Pulmonary artery endothelial cell (primary cell): Measurements from ENCODE around the gene NHSL2. TPM values are rescaled to one million over a fixed set of nuclear protein-coding genes. Genes with fewer than 3 reads are reported as not detected.
"Not testable (repeated sequence)": the region's sequence is repeated elsewhere in the genome, so short reads cannot be mapped to it uniquely, and the experiment has no call there.

Experiments used
- DNase-seq: peaks from one replicate; pipeline ENCODE4 v3.0.0-alpha.2; 2011; ENCODE audit warnings: low read depth, low spot score
- total RNA-seq: library from RNA; depleted of rRNA; stranded (reverse); fragments of >200 nt; gene quantifications from 2 replicates; pipeline ENCODE4 v1.2.3, GENCODE V29; 2014

NHSL2 gene
- total RNA-seq, 1 donor from 2014 or later = 21.2 TPM

- no peak for DNase-seq
Observed at GRCh38 chrX:71922686-71923085, 12.0 kb downstream of the NHSL2 start.

- no peak for DNase-seq
Observed at GRCh38 chrX:71923516-71923915, 12.9 kb downstream of the NHSL2 start.

DNA sequence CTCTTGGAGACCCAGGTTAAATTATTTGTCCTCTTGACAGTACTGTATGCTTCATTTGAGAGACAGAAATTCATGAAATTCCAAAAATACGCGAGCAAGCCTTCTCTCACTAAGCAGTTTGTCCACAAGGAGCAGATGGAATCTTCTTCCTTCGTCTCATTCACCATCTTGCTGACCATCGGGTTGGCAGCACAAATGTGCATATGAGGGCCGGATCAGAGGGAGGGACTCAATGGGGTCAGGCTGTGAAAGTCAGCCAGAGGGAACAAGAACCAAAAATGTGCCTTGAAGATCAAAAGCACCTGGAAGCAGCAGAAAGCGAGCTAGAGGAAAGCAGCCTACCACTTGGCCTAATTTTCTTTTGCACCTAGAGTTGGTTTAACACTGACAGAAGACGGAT is 16.4 kb downstream of the NHSL2 start:
- DNase-seq = no peak

GRCh38 chrX:71928856-71929255 is 18.2 kb downstream of the NHSL2 start:
- no peak for DNase-seq

GRCh38 chrX:71930298-71930697 is 19.7 kb downstream of the NHSL2 start:
- no peak for DNase-seq

- DNase-seq = no peak
Observed at GRCh38 chrX:71935476-71935875, 24.8 kb downstream of the NHSL2 start.

- no peak for DNase-seq
Observed at GRCh38 chrX:71936632-71937031, 26.0 kb downstream of the NHSL2 start.

DNA sequence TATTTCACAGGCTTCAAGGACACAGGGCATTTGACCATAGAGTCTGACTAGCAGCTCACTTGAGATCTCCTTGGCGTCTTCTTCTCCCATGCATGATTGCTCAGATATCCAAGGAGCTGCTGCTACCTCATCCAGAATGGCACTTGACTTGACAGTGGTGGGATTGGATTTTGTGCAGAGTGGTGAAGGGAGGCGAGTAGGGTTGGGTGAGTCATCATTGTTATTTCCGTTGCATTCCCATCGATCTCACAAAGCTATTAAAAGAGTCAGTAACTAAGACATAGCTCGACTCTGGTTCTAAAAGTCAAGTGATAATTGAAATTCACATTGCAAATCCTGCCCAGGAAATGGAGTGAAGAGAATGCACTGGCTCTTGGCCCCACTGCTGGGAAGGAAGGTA is 27.7 kb downstream of the NHSL2 start:
- DNase-seq = no peak

DNA sequence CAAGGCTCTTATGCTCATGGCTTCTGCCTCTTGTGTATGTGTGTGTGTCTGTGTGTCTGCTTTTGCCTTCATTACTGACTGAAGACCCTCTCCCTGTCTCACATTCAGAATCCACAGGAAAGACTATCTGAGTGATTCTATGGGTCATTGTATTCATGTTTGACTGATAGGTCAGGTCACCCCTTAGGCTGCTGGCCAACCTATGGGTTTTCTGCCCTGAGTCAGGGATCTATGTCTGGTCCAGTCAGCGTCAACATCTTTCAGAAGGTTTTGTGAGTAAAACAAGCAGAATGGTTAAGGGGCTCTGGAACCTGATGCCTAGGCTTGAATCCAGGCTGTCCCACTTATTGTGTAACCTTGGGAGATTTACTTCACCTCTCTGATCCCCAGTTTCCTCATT is 30.5 kb downstream of the NHSL2 start:
- DNase-seq = no peak

GRCh38 chrX:71941776-71942175 is 31.1 kb downstream of the NHSL2 start:
- DNase-seq = no peak

DNA sequence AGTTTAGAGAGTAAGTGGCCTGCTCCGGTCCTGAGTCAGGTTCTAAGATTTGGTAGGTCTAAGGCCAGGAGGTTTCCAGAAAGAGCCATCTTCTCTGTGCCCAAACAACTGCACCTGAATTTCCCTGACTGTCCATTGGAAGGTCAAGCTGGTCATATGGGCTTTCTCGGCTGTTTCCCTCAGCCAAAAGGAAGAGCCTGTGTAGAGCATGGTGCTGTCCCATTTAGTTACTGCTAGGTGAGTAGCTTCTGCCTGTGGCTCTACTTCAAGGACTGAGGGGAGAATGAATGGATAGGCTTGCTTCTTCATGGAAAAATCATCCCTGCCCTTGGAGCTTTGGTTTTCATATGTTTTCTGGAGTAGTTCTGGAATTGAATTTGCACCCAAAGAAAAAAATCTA is 33.7 kb downstream of the NHSL2 start:
- DNase-seq = no peak

DNA sequence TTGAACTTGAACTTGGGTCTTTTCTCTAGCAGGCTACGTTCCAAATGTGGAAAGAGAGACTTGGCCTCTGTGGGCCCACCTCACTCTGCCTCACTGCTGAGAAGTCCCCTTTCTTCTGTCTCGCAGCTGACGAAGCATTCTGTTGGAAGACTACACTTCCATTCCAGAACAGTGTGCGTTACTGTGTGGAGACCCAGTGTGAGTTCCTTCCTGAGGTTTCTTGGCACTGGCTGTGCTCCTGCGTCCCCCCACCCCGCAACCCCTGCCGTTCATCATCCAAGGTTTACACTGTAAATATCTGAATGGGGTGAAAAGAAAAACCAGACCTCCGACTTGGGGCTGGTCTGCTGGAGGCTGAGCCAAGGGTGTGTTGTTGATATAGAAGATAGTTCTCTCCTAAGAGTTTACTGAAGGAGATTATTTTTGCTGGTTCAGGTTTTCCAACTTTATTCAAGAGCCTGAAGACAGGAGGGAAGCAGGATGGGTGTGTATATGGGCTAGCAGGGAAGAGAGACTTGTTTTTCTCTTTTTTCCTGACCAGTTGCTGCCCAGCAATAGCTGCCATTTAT is 34.7 kb downstream of the NHSL2 start:
- DNase-seq = no peak

DNA sequence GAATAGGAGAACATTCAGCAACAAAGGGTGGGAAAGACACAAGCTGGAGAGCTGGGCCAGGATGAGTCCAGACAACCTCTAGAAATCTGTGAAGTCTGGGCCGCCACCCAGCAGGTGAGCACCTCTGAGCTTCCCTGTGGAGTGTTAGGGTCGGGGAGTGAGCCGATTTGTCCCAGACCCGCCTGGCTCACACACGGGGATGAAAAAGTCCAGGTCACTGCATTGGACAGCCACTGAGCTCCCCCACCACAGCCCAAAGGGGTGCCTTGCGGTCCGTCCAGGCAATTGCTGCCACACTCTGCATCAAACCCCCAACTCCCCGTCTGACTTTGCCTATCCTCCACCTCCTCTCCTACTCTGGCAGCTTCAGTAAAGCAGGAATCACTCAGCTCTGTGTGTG is 38.7 kb downstream of the NHSL2 start:
- DNase-seq = no peak

- no peak for DNase-seq
Observed at GRCh38 chrX:71949844-71950445, 39.3 kb downstream of the NHSL2 start.

- no peak for DNase-seq
Observed at GRCh38 chrX:71953391-71953790, 42.7 kb downstream of the NHSL2 start.

DNA sequence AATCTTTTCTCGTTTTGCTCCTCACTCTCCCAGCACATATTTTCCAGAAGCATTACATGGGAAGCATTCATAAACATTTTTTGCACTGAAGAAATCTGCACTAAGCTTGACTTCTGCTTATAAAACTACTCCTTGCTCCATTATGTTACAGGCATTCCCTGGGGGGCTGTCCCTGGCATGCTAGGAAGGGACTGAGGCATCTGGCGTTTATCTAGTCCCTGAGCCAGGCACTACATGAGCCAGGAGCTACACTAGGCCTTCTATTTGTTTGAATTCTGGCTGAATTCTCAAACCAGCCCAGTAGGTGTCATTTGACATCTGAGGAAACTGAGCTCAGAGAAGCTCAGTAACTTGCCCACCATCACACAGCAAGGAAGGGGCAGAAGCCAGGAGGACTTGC is 43.3 kb downstream of the NHSL2 start:
- DNase-seq = no peak

DNA sequence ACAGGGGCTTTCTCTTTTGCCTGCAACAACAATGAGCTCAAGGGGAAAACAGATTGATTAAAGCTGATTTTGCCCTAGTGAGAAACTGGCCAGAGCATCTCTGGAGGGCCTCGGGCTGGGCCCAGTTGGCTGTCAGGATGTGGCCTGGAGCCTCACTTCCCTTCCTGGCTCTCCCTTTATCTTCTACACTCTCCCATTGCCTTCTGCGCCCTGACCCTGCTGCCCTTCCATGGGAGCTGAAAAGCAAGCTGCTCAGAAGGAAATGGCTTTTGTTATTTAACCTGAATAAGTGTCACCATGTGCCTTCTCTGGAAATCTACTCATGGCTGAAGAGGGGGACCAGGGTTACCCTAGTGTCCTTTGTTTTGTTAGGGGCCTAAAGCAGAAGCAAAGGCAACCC is 43.8 kb downstream of the NHSL2 start:
- peak; percentile 8 for DNase-seq

DNA sequence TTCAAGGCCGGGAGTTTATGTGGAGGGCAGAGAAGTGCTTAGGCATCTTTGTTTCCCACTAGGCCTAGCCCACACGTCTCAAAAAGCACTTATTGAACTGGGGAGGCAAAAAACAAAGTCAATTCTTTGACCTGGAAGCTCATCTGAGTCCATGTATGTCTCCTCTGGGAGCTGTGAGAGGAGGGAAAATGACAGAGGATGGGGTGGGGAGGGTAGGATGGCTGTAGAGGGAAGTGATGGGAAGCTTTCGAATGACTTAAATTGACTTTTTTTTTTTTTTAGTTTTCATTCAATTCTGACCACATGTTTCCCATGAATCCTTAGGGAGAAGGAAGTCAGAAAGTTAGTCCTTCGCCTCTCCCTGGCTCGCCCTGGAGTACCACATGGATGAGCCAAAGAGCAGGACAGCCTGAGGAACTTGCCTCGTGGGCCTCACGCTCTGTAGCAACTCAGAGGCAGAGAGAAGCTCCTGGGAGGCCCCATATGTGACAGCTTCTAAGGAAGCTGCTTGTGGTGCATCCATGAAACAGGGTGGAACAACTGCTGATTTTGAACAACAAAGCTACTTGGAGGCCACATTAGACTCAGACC is 45.0 kb downstream of the NHSL2 start:
- no peak for DNase-seq

DNA sequence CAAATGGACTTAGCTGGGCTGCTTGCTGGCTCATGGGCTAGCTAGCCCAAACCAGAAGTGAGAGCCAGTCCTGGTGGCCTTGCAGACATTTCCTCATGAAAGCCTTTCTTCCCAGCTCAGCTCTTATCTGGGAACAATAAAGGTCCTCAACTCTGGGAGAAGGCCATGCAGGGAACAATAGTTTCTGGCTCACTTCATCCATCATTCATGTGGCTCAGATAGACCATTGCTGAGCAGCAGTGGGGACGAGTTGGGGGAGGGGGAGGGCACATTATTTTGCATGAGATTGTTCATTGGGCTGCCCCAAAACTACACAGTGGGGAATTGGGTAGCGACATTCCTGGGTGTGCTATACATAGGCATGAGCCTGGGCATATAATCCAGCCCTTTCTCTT is 47.6 kb downstream of the NHSL2 start:
- DNase-seq = no peak

DNA sequence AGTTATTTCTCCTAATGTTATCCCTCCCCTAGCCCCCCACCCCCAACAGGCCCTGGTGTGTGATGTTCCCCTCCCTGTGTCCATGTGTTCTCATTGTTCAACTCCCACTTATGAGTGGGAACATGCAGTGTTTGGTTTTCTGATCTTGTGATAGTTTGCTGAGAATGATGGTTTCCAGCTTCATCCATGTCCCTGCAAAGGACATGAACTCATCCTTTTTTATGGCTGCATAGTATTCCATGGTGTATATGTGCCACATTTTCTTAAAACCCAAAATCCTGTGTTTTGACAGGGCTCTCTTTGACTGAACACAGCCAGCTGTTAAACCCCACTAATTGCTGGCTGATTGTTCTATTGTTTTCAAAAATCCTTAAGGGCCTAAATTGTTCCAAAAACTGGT is 53.5 kb downstream of the NHSL2 start:
- not testable (repeated sequence) for DNase-seq

DNA sequence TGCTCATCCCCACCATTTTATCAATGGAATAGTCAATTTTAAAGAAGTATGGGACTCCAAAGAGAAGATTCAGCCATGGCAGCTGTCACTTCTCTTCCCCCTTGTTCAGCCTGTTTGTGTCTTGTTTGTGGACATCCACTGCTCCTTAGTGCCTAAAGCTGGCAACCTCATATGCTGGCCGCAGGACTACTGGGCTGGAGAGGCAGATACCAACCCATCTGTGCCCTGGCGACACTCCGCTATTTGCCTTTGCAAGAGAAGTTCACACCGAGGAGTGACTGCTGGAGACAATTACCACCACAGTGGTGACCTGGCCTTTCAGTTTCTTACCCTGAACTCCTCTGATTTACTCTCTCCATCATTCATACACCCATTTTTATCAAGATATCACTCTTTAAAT is 64.3 kb downstream of the NHSL2 start:
- no peak for DNase-seq

- no peak for DNase-seq
Observed at GRCh38 chrX:71976753-71977152, 66.1 kb downstream of the NHSL2 start.

- no peak for DNase-seq
Observed at GRCh38 chrX:71978164-71978563, 67.5 kb downstream of the NHSL2 start.
